Esophagus (tissue), 2 donors: ENCODE results near the gene TRPC5OS. TPM values are rescaled to one million over a fixed set of nuclear protein-coding genes. Genes with fewer than 3 reads are reported as not detected.

Source experiments
- H3K27ac ChIP-seq, 2 donors: one replicate each; pipeline ENCODE4 v1.5.1; 2013; ENCODE audit warnings: low read depth in 2 of 2, mild to moderate bottlenecking in 2 of 2, inconsistent platforms in 1 of 2, low read length in 1 of 2, moderate library complexity in 1 of 2
- H3K27me3 ChIP-seq, 2 donors: one replicate each; pipeline ENCODE4 v1.6.1; 2013; ENCODE audit warnings: low read length in 2 of 2, control low read depth in 1 of 2, mild to moderate bottlenecking in 1 of 2; ENCODE audit not compliant: insufficient read depth in 2 of 2, control insufficient read depth in 1 of 2
- H3K36me3 ChIP-seq, 2 donors: one replicate each; pipeline ENCODE4 v1.6.1; 2013; ENCODE audit warnings: low read length in 1 of 2; ENCODE audit not compliant: control insufficient read depth in 2 of 2, insufficient read depth in 2 of 2
- H3K4me1 ChIP-seq, 2 donors: one replicate each; pipeline ENCODE4 v1.6.1; 2013; ENCODE audit warnings: low read length in 1 of 2; ENCODE audit not compliant: control insufficient read depth in 2 of 2, insufficient read depth in 2 of 2
- H3K4me3 ChIP-seq, 2 donors: one replicate each; pipeline ENCODE4 v1.5.1; 2013; ENCODE audit warnings: low read length in 2 of 2, mild to moderate bottlenecking in 2 of 2, low read depth in 1 of 2, moderate library complexity in 1 of 2
- H3K9me3 ChIP-seq, 2 donors: one replicate each; pipeline ENCODE4 v1.6.1; 2013; ENCODE audit warnings: mild to moderate bottlenecking in 2 of 2, low read depth in 1 of 2, low read length in 1 of 2, moderate library complexity in 1 of 2; ENCODE audit not compliant: control insufficient read depth in 2 of 2, insufficient read depth in 1 of 2
- WGBS, 2 donors: extraction: QIAGEN DNeasy Blood & Tissue Kit; methylation state at CpG; one replicate each; pipeline ENCODE4 v1.1.7; 2013; 5-methylcytosine and 5-hydroxymethylcytosine counted together
- polyA plus RNA-seq, 2 donors: library from polyadenylated mRNA; stranded (reverse); fragments of 200-250 nt; gene quantifications; one replicate each; pipeline ENCODE4 v1.2.3, GENCODE V29; 2013
- donor health status: healthy with polysubstance abuse.
- donor health status: Bipolar disorder and iron deficiency.

TRPC5OS gene
- polyA plus RNA-seq, 2 donors: not detected

GRCh38 chrX:111886678-111887077 lies 10.7 kb downstream of the TRPC5OS start:
- Histone ChIP-seq H3K27me3 (no peaks in the 10 kb centered on the region), H3K36me3 (no peaks in the 10 kb centered on the region), H3K9me3 (no peaks in the 10 kb centered on the region), H3K4me3 (no peak overlapping the region), H3K4me1 (no peaks in the 10 kb centered on the region), H3K27ac (no peak overlapping the region)
- 57 to 80% methylated on average over 2 of the region's 2 CpGs for WGBS, 2 donors

GRCh38 chrX:111888600-111888999 lies 12.6 kb downstream of the TRPC5OS start:
- Histone ChIP-seq H3K4me3 (no peak overlapping the region), H3K9me3 (no peaks in the 10 kb centered on the region), H3K36me3 (no peaks in the 10 kb centered on the region), H3K27ac (no peak overlapping the region), H3K4me1 (no peaks in the 10 kb centered on the region), H3K27me3 (no peaks in the 10 kb centered on the region)
- 79 to 80% methylated on average over 3 of the region's 3 CpGs for WGBS, 2 donors

GRCh38 chrX:111892375-111892774 lies 16.4 kb downstream of the TRPC5OS start:
- Histone ChIP-seq H3K4me1 (no peaks in the 10 kb centered on the region), H3K36me3 (no peaks in the 10 kb centered on the region), H3K4me3 (no peak overlapping the region), H3K27ac (no peak overlapping the region), H3K27me3 (peaks cover 0 to 2% of the 10 kb centered on the region in 2 donors), H3K9me3 (no peaks in the 10 kb centered on the region)
- WGBS, 2 donors: 73 to 76% methylated on average over 2 of the region's 2 CpGs

- H3K27ac ChIP-seq: no peak overlapping the region
- no peaks in the 10 kb centered on the region for H3K36me3 ChIP-seq
- H3K4me3 ChIP-seq: no peak overlapping the region
- H3K4me1 ChIP-seq: no peaks in the 10 kb centered on the region
- peaks cover 0 to 7% of the 10 kb centered on the region in 2 donors for H3K27me3 ChIP-seq
- no peaks in the 10 kb centered on the region for H3K9me3 ChIP-seq
- WGBS, 2 donors: 75 to 85% methylated on average over 7 of the region's 7 CpGs
Observed at GRCh38 chrX:111896148-111896547, 20.2 kb downstream of the TRPC5OS start.

GRCh38 chrX:111914398-111915090 lies 38.6 kb downstream of the TRPC5OS start:
- Histone ChIP-seq H3K4me3 (no peak overlapping the region), H3K9me3 (no peaks in the 10 kb centered on the region), H3K27me3 (peaks cover 0 to 8% of the 10 kb centered on the region in 2 donors), H3K27ac (no peak overlapping the region), H3K36me3 (no peaks in the 10 kb centered on the region), H3K4me1 (no peaks in the 10 kb centered on the region)
- WGBS, 2 donors: 58 to 65% methylated on average over 7 of the region's 7 CpGs

- Histone ChIP-seq H3K4me3 (no peak overlapping the region), H3K9me3 (no peaks in the 10 kb centered on the region), H3K27ac (no peak overlapping the region), H3K36me3 (no peaks in the 10 kb centered on the region), H3K4me1 (no peaks in the 10 kb centered on the region), H3K27me3 (peaks cover 0 to 8% of the 10 kb centered on the region in 2 donors)
Observed at GRCh38 chrX:111917591-111917990, 41.6 kb downstream of the TRPC5OS start.

GRCh38 chrX:111928456-111928855 lies 52.5 kb downstream of the TRPC5OS start:
- no peaks in the 10 kb centered on the region for H3K9me3 ChIP-seq
- 69 to 82% methylated on average over 4 of the region's 4 CpGs for WGBS, 2 donors
- H3K27ac ChIP-seq: no peak overlapping the region
- H3K27me3 ChIP-seq: no peaks in the 10 kb centered on the region
- H3K36me3 ChIP-seq: no peaks in the 10 kb centered on the region
- no peak overlapping the region for H3K4me3 ChIP-seq
- no peaks in the 10 kb centered on the region for H3K4me1 ChIP-seq

Other genes with a start within 250 kb of the TRPC5OS start
- 10 to 100 TPM; 28.2 to 32.3 TPM for gene ALG13, start 195.0 kb upstream of the TRPC5OS start, polyA plus RNA-seq
- gene TRPC5, start 206.6 kb downstream of the TRPC5OS start, polyA plus RNA-seq: not detected
- not detected for gene RTL4, start 206.8 kb downstream of the TRPC5OS start, polyA plus RNA-seq